Effector memory CD4-positive, alpha-beta T cell (primary cell): ENCODE results near the gene TXNRD2.

Experiments used
- DNase-seq, 3 donors: peaks; one replicate each; pipeline ENCODE4 v3.0.0-alpha.2; 2020
- H3K27ac ChIP-seq: 2 replicates; pipeline ENCODE4 v1.7.0; 2013; ENCODE audit warnings: mild to moderate bottlenecking, low read length, moderate library complexity; ENCODE audit not compliant: insufficient read depth, poor library complexity, severe bottlenecking
- H3K27me3 ChIP-seq: replicated peaks from 2 replicates; pipeline ENCODE4 v1.7.0; 2013; ENCODE audit warnings: mild to moderate bottlenecking, low read length; ENCODE audit not compliant: insufficient read depth, control insufficient read depth, poor library complexity, severe bottlenecking
- H3K36me3 ChIP-seq: 2 replicates; pipeline ENCODE4 v1.7.0; 2013; ENCODE audit warnings: mild to moderate bottlenecking, low read length, moderate library complexity; ENCODE audit not compliant: control insufficient read depth, insufficient read depth
- H3K4me1 ChIP-seq: 2 replicates; pipeline ENCODE4 v1.7.0; 2013; ENCODE audit warnings: low read length, mild to moderate bottlenecking; ENCODE audit not compliant: control insufficient read depth, insufficient read depth, poor library complexity, severe bottlenecking
- H3K4me3 ChIP-seq: 2 replicates; pipeline ENCODE4 v1.7.0; 2013; ENCODE audit warnings: low read length, low read depth, mild to moderate bottlenecking; ENCODE audit not compliant: insufficient read depth, poor library complexity, severe bottlenecking
- H3K9me3 ChIP-seq: 2 replicates; pipeline ENCODE4 v1.7.0; 2013; ENCODE audit warnings: mild to moderate bottlenecking, low read length, moderate library complexity; ENCODE audit not compliant: control insufficient read depth

TXNRD2 gene

DNA sequence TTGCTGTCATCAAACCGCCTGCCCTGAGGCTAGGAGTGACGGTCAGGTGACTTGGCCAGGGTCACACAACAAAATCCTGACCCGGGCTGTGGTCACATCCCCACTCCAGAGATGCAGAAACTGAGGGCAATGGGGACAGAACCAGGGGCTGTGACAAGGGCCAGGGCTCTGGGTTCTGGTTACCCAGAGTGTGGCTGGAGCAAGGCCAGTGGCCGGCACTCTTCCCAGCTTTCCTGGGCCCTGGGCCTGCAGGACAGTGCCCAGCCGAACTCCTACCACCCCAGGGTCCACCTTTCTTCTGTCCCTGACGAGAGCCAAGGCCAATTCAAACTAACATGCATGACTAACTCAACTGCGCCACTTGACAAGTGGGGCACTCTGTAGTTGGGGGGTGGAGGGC lies 39.1 kb upstream of the TXNRD2 start:
- no peak for DNase-seq
- no peaks in the 10 kb centered on the region for H3K9me3 ChIP-seq
- no peaks in the 10 kb centered on the region for H3K4me1 ChIP-seq
- H3K27me3 ChIP-seq = no peaks in the 10 kb centered on the region
- H3K4me3 ChIP-seq = no peak overlapping the region
- H3K36me3 ChIP-seq = no peaks in the 10 kb centered on the region
- no peak overlapping the region for H3K27ac ChIP-seq

- no peaks in the 10 kb centered on the region for H3K36me3 ChIP-seq
- no peak for DNase-seq
- H3K27me3 ChIP-seq = no peaks in the 10 kb centered on the region
- no peaks in the 10 kb centered on the region for H3K4me1 ChIP-seq
- H3K27ac ChIP-seq = no peak overlapping the region
- no peak overlapping the region for H3K4me3 ChIP-seq
- H3K9me3 ChIP-seq = no peaks in the 10 kb centered on the region
Observed at GRCh38 chr22:19979712-19980493, 38.3 kb upstream of the TXNRD2 start.

DNA sequence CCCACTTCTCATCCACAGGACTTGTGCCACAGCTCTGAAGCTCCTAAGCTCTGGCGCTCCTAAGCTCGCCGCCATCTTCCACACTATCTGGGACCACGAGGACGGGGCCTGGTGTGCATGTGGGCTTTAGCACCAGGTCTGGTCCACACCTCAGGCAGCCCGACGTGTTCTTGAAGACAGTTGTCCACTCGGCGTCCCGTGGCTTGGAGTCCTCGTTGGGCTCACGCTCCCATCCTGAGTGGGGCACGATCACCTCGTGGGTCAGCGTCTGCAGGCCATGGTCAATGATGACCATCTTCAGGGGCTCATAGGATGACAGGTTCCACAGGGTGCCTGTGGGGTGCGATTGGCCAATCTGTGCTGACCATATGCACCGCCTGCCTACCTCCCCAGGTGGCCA lies 37.1 kb upstream of the TXNRD2 start:
- H3K9me3 ChIP-seq = no peaks in the 10 kb centered on the region
- H3K36me3 ChIP-seq = no peaks in the 10 kb centered on the region
- no peaks in the 10 kb centered on the region for H3K27me3 ChIP-seq
- no peaks in the 10 kb centered on the region for H3K4me1 ChIP-seq
- DNase-seq = no peak
- H3K27ac ChIP-seq = no peak overlapping the region
- H3K4me3 ChIP-seq = no peak overlapping the region

DNA sequence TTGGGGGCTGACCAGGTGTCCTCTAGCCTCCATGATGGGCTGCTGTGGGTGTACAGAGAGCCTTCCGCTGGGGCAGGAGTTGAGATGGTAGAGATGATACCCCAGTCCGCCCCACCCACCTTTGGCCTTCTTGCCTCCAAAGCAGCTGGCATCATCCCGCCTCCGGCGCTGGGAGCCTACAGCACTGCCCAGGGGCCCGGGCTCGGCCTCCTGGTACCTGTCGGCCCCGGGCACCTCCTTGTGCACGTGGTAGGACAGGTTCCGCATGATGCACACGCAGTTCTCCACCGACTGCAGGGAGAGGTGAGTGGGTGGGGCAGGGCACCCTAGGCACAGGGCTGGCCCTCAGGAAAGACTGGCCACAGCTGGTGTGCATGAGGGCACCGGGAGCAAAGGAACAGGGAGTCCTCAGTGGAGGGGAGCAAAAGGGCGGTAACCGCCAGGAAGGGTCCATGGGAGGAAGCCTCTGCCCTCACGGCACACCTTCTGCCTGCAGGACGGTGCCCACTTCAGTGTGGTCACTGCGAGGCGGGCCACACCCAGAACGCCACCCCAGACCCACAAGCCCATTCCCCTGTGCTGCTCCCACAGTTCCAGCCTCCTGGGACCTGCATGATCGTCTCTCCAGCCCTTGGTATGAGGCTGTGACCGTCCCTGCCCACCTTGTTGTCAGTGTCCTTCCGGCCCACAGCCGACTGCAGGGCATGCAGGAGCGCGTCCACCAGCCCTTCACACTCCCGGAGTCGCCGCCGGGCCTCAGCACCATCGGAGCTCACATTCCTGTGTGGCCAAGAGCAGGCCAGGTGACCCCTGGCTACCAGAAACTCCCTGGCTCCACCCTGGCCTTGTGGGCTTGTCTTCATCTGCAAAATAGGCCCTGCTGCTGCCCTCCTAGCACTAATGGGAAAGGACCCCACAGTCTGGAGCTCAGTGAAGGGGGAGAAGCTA lies 36.0 kb upstream of the TXNRD2 start:
- Histone ChIP-seq H3K36me3 (no peaks in the 10 kb centered on the region), H3K27ac (no peak overlapping the region), H3K27me3 (no peaks in the 10 kb centered on the region), H3K4me1 (no peaks in the 10 kb centered on the region), H3K9me3 (no peaks in the 10 kb centered on the region), H3K4me3 (no peak overlapping the region)
- DNase-seq = no peak

DNA sequence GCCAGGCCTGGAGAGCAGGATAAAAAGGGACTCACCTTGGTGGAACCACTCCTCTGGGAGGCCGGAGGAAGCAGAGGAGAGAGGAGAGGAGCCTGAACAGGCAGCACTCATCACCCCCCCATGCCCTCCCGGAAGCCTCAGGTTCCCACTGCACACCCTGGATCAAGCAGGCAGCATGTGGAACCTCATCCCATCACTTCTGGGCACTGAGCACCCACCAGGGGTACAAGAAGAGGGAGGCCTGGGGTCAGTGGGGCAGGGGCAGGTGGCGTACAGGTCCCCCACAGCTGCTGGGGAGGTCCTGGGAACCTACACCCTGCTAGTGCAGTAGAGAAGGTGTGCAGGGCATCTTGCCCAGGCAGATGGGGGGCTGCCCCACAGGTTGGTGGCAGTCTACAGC lies 35.1 kb upstream of the TXNRD2 start:
- Histone ChIP-seq H3K4me1 (no peaks in the 10 kb centered on the region), H3K36me3 (no peaks in the 10 kb centered on the region), H3K27me3 (no peaks in the 10 kb centered on the region), H3K27ac (no peak overlapping the region), H3K4me3 (no peak overlapping the region), H3K9me3 (no peaks in the 10 kb centered on the region)
- no peak for DNase-seq

DNA sequence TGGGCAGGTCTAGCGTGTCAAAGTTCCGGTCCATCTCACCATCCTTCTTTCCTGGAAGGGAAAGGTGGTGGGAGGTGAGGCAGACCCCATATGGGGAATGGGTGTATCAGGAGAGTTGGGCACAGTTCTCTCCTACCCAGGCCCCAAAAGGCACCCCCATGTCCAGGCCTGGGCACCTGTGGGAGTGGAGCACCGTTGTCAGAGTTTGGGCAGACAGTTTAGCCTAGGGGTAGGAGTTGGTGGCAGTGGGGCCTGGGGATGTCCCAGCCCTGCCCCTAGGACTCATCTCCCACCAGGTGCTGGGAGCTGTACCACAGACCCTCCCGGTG lies 34.1 kb upstream of the TXNRD2 start:
- Histone ChIP-seq H3K27ac (no peak overlapping the region), H3K4me1 (peaks cover 3% of the 10 kb centered on the region), H3K27me3 (no peaks in the 10 kb centered on the region)

DNA sequence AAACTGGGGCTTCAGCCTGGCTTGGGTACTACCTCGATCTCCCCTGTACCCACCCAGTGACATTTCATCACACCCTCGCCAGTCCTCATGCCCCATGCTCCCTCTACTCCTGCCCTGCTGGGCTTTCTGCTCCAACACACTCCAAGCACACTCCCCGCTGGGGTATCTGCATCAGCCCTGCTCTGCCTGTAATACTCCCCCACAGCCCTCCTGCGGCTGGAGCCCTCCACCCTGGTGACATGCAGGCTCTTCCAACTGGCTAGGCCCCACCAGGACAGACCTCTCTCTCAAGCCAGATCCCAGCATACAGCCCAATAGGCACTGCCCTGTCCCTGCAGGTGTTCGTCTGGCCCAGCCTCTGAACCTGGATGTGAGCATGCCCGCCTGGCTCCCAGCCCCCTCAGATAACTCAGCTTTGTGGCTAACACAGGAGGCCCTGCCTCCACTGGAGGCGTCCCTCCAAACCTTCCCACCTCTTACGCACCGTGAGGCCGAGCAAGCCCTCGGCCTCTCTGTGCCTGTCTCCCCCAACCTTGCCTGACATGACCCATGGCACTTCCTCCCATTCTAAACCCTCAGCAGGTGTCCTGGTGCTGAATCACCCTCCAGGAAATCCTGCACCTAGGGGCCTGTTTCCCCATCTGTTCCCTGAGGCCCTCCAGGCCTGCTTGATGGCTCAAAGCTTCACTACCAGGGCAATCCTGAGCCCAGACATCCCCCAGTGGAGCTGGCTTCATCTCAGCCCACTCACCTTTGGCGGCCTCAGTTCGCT lies 33.5 kb upstream of the TXNRD2 start:
- Histone ChIP-seq H3K4me1 (peaks cover 4% of the 10 kb centered on the region), H3K27ac (no peak overlapping the region), H3K4me3 (no peak overlapping the region), H3K36me3 (no peaks in the 10 kb centered on the region), H3K27me3 (no peaks in the 10 kb centered on the region), H3K9me3 (no peaks in the 10 kb centered on the region)
- no peak for DNase-seq

More for the DNA sequence above, 34.1 kb upstream of the TXNRD2 start:
- Histone ChIP-seq H3K9me3 (no peaks in the 10 kb centered on the region), H3K4me3 (no peak overlapping the region), H3K36me3 (no peaks in the 10 kb centered on the region)
- no peak for DNase-seq

DNA sequence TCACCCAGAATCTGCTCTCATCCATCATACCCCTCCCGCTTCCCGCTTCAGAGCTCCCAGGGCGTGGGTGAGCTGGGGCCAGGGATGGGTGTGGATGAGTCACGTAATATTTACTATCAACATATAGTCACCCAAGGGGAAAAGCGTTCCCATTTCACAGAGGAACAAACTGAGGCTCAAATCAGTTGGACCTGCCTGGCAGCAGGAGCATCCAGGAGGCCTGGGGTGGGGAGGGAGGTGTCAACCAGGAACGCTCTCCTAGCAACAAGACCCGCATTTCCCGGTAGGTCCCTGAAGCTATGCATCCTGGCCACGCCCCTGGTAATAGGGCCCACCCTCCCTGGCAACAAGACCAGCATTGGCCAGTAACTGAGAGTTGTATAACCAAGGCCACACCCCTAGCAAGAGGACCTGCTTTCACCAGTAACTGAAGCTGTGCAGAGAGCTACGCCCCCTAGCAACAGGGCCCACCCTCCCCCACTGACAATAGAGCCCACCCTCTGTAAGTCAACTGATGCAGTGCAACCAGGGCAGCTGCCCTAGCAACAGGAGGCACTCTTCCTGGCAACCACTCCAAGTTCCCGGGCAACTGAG lies 32.7 kb upstream of the TXNRD2 start:
- no peak overlapping the region for H3K27ac ChIP-seq
- no peak for DNase-seq
- peaks cover 4% of the 10 kb centered on the region for H3K4me1 ChIP-seq
- H3K9me3 ChIP-seq = no peaks in the 10 kb centered on the region
- no peaks in the 10 kb centered on the region for H3K27me3 ChIP-seq
- H3K4me3 ChIP-seq = no peak overlapping the region
- no peaks in the 10 kb centered on the region for H3K36me3 ChIP-seq

DNA sequence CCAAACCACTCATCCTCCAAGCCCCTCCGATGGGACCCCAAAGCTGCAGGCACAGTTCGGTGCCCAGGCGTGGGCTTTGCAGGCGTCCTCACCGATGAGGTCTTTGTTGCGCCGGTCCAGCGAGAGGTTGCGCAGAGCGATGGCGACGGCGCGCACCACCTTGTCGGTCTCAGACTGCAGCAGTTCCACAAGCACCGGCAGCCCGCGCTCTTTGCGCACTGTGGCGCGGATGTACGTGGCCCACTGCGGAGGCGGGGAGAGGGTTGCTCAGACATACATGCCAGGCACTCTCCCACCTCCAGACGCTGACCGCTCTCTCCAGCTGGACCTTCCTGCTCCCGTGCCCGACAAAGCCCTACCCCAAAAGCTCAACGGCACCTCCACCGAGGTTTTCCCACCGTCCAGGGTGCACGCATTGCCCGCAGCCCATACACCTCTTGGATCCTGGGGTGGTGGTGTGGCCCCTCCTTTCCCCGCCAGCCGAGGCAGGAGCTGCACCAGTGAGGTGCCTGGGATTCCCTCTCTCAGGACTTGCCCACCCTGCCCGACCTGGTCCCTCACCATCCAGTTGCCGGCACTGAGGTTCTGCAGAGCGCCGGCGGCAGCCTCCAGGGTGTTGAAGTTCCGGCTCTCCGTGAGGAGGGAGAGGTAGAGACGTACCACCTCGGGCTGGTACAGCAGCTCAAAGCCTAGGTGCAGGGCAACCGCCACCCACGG lies 32.1 kb upstream of the TXNRD2 start:
- Histone ChIP-seq H3K4me3 (no peak overlapping the region), H3K27ac (no peak overlapping the region), H3K4me1 (peaks cover 4% of the 10 kb centered on the region), H3K9me3 (no peaks in the 10 kb centered on the region), H3K36me3 (no peaks in the 10 kb centered on the region), H3K27me3 (no peaks in the 10 kb centered on the region)
- DNase-seq = no peak
